Panc1 (cell line): ENCODE data around the gene CIC. TPM values are rescaled to one million over a fixed set of nuclear protein-coding genes. Genes with fewer than 3 reads are reported as not detected.

Experiments used
- ATAC-seq: fragments of 200-7000 bp; cut with Tn5 transposase; 2 replicates; pipeline ENCODE4 v1.9.1; 2020; ENCODE audit warnings: mild to moderate bottlenecking, moderate library complexity
- BruUV-seq: library from RNA; stranded (reverse); fragments of 400-500 nt; replicated peaks from 2 replicates; lab custom pipeline; 2021; lab: Mats Ljungman, UMichigan
- CTCF ChIA-PET: fragments of 300-600 bp; sonication (Branson Sonifier 250); formaldehyde crosslinking; loops from one replicate; lab custom pipeline; 2022; ENCODE audit warnings: antibody characterized with exemption; lab: Charles Lee
- POLR2A ChIA-PET: fragments of 300-600 bp; sonication (Branson Sonifier 250); formaldehyde crosslinking; loops from one replicate; lab custom pipeline; 2022; ENCODE audit warnings: antibody characterized with exemption; lab: Charles Lee
- DNase-seq: peaks from one replicate; pipeline ENCODE4 v3.0.0-alpha.2; 2010; ENCODE audit warnings: low read depth, low spot score
- H3K27ac ChIP-seq: 2 replicates; pipeline ENCODE4 v1.5.1; 2011; ENCODE audit warnings: mild to moderate bottlenecking, low read length, inconsistent platforms
- H3K27me3 ChIP-seq: fragments of 200-500 bp; sonication (Bioruptor generic); 2 replicates; pipeline ENCODE4 v1.6.0; 2014; ENCODE audit warnings: low read length, inconsistent platforms; ENCODE audit not compliant: control insufficient read depth, insufficient read depth
- H3K36me3 ChIP-seq: fragments of 200-500 bp; sonication (Bioruptor generic); 2 replicates; pipeline ENCODE4 v1.5.1; 2014; ENCODE audit warnings: inconsistent platforms, mild to moderate bottlenecking, low read length, moderate library complexity; ENCODE audit not compliant: control insufficient read depth, insufficient read depth
- H3K4me1 ChIP-seq: 2 replicates; pipeline ENCODE4 v1.5.1; 2011; ENCODE audit warnings: inconsistent platforms, mild to moderate bottlenecking, low read length, moderate library complexity; ENCODE audit not compliant: control insufficient read depth, insufficient read depth
- H3K4me3 ChIP-seq, 2 experiments: 2 replicates each; pipeline ENCODE4 v1.5.1; 2011 to 2012; ENCODE audit warnings: low read depth in 2 of 2, low read length in 2 of 2, mild to moderate bottlenecking in 2 of 2, inconsistent platforms in 1 of 2, moderate library complexity in 1 of 2
- H3K9me3 ChIP-seq: fragments of 200-500 bp; sonication (Bioruptor generic); 2 replicates; pipeline ENCODE4 v1.5.1; 2014; ENCODE audit warnings: low read depth, mild to moderate bottlenecking, inconsistent platforms, low read length, moderate library complexity; ENCODE audit not compliant: control insufficient read depth, insufficient read depth
- CTCF ChIP-seq: fragments of 450-650 bp; IDR thresholded peaks from 2 replicates; pipeline ENCODE4 v1.5.1; 2017; ENCODE audit warnings: mild to moderate bottlenecking
- POLR2AphosphoS5 ChIP-seq: IDR thresholded peaks from 2 replicates; pipeline ENCODE4 v1.6.1; 2012; ENCODE audit warnings: mild to moderate bottlenecking, low read depth, low read length, moderate library complexity
- REST ChIP-seq, 2 experiments: IDR thresholded peaks; 2 replicates each; pipeline ENCODE4 v1.6.1; 2011 to 2012; ENCODE audit warnings: low read depth in 2 of 2, control low read depth in 1 of 2, low read length in 1 of 2, mild to moderate bottlenecking in 1 of 2, moderate library complexity in 1 of 2; ENCODE audit not compliant: insufficient read depth in 1 of 2
- SIN3A ChIP-seq: IDR thresholded peaks from 2 replicates; pipeline ENCODE4 v1.6.1; 2012; ENCODE audit warnings: low read depth, mild to moderate bottlenecking, low read length, moderate library complexity, borderline replicate concordance; ENCODE audit not compliant: insufficient read depth
- TCF7L2 ChIP-seq: IDR thresholded peaks from 2 replicates; pipeline ENCODE4 v1.6.1; 2011; ENCODE audit warnings: mild to moderate bottlenecking, low read depth, low read length, inconsistent platforms
- in situ Hi-C: cut with HindIII; loops from 2 replicates; pipeline ENCODE4 v1.10.0; 2016; ENCODE audit warnings: low sequenced_read_pairs, low pct_unique_long_range_greater_than_20kb
- intact Hi-C: fragments of 100-400 bp; cut with micrococcal nuclease; formaldehyde crosslinking; loops from one replicate; pipeline ENCODE4 v1.10.0; 2022; ENCODE audit not compliant: unreplicated experiment
- total RNA-seq: library from RNA; stranded (reverse); gene quantifications from one replicate; pipeline ENCODE4 v1.2.1, GENCODE V29; 2021; ENCODE audit not compliant: unreplicated experiment

Gene CIC
- total RNA-seq, 1 experiment from 2014 or later = 67.4 TPM

GRCh38 chr19:42230571-42230970 is 38.5 kb upstream of the CIC start:
- in situ Hi-C loops = no loop called here

GRCh38 chr19:42232435-42232834 is 36.6 kb upstream of the CIC start:
- Histone ChIP-seq H3K36me3 (0 out of 2 replicates have a peak, but pooled peaks cover 5% of the 10 kb centered on the region), H3K4me1 (peaks cover 8% of the 10 kb centered on the region; the same call in 1 of the 2 replicates), H3K27me3 (no peaks in the 10 kb centered on the region), H3K9me3 (no peaks in the 10 kb centered on the region), H3K27ac (no peak overlapping the region), H3K4me3 (no peak overlapping the region)
- no peak for TF ChIP-seq REST (IDR thresholded peaks at IDR 0.05; ENCODE audit: insufficient read depth in 1 of 2, low read depth in 2 of 2, low read length in 1 of 2)
- TF ChIP-seq SIN3A = no peak
- no peak for TF ChIP-seq POLR2AphosphoS5
- no peak for TF ChIP-seq TCF7L2
- no peak for TF ChIP-seq CTCF
- BruUV-seq = no TSS peak
- ChIA-PET POLR2A (interaction anchor here (0.5 kb wide), 1 partner anchor 1806 kb away, joined by 4 read pairs; no protein-coding TSS in a partner anchor), CTCF (no interaction called here)
- DNase-seq = no peak
- in situ Hi-C loops (no loop called here), intact Hi-C loops (no loop called here)
- no peak for ATAC-seq

More at GRCh38 chr19:42230571-42230970, 38.5 kb upstream of the CIC start:
- CTCF ChIA-PET = no interaction called here
- Histone ChIP-seq H3K4me1 (peaks cover 8% of the 10 kb centered on the region; the same call in 1 of the 2 replicates), H3K27me3 (no peaks in the 10 kb centered on the region), H3K4me3 (no peak overlapping the region), H3K9me3 (no peaks in the 10 kb centered on the region), H3K27ac (no peak overlapping the region), H3K36me3 (0 out of 2 replicates have a peak, but pooled peaks cover 2% of the 10 kb centered on the region)
- no peak for DNase-seq
- TF ChIP-seq TCF7L2 (no peak), SIN3A (no peak), CTCF (no peak), REST (IDR thresholded peaks at IDR 0.05; ENCODE audit: insufficient read depth in 1 of 2, low read depth in 2 of 2, low read length in 1 of 2) (no peak), POLR2AphosphoS5 (no peak)
- BruUV-seq = no TSS peak
- POLR2A ChIA-PET = interaction anchor here (1.1 kb wide), 1 partner anchor 23 kb away, joined by 3 read pairs; no protein-coding TSS in a partner anchor
- intact Hi-C loops = no loop called here
- 0 out of 2 replicates have a peak, but pooled peaks have one; percentile 37 for ATAC-seq
